HG02852 (cell line): ENCODE results near the gene RBM23.
A peak's percentile ranks its signal among the peaks of the same experiment; 100 is the strongest.
"Not testable (repeated sequence)": the region's sequence is repeated elsewhere in the genome, so short reads cannot be mapped to it uniquely, and the experiment has no call there.

Source experiments
- ATAC-seq: cut with Tn5 transposase; IDR thresholded peaks from one replicate; pipeline ENCODE4 v1.9.1; 2021; ENCODE audit warnings: mild to moderate bottlenecking, moderate library complexity; ENCODE audit not compliant: unreplicated experiment

The RBM23 gene

GRCh38 chr14:22919601-22919921 is 612 bp upstream of the RBM23 start:
- no peak for ATAC-seq

- ATAC-seq = no peak
Observed at GRCh38 chr14:22915886-22916521, 2.9 kb downstream of the RBM23 start.

GRCh38 chr14:22914836-22915235 is 4.1 kb downstream of the RBM23 start:
- ATAC-seq = not testable (repeated sequence)

GRCh38 chr14:22910916-22911315 is 8.0 kb downstream of the RBM23 start:
- ATAC-seq = no peak

- ATAC-seq = no peak
Observed at GRCh38 chr14:22908601-22909000, 10.3 kb downstream of the RBM23 start.

GRCh38 chr14:22907429-22907828 is 11.5 kb downstream of the RBM23 start:
- no peak for ATAC-seq

GRCh38 chr14:22906073-22906472 is 12.9 kb downstream of the RBM23 start:
- no peak for ATAC-seq

- no peak for ATAC-seq
Observed at GRCh38 chr14:22905627-22906026, 13.3 kb downstream of the RBM23 start.

- ATAC-seq = no peak
Observed at GRCh38 chr14:22903742-22904087, 15.2 kb downstream of the RBM23 start.

GRCh38 chr14:22901799-22902198 is 17.1 kb downstream of the RBM23 start:
- ATAC-seq = no peak

GRCh38 chr14:22900081-22900799 is 18.7 kb downstream of the RBM23 start:
- ATAC-seq = no peak

GRCh38 chr14:22898302-22899090 is 20.5 kb downstream of the RBM23 start:
- no peak for ATAC-seq

- no peak for ATAC-seq
Observed at GRCh38 chr14:22897357-22897756, 21.6 kb downstream of the RBM23 start.

GRCh38 chr14:22896760-22897159 is 22.2 kb downstream of the RBM23 start:
- no peak for ATAC-seq

GRCh38 chr14:22896356-22896755 is 22.6 kb downstream of the RBM23 start:
- no peak for ATAC-seq

- no peak for ATAC-seq
Observed at GRCh38 chr14:22895402-22895801, 23.5 kb downstream of the RBM23 start.

- ATAC-seq = no peak
Observed at GRCh38 chr14:22893706-22894105, 25.2 kb downstream of the RBM23 start.

- no peak for ATAC-seq
Observed at GRCh38 chr14:22892488-22892887, 26.5 kb downstream of the RBM23 start.

- no peak for ATAC-seq
Observed at GRCh38 chr14:22890416-22890815, 28.5 kb downstream of the RBM23 start.

- no peak for ATAC-seq
Observed at GRCh38 chr14:22888662-22889061, 30.3 kb downstream of the RBM23 start.

GRCh38 chr14:22887990-22888378 is 31.0 kb downstream of the RBM23 start:
- peak; percentile 50 for ATAC-seq
